Measurements from ENCODE around the gene EEPD1. TPM values are rescaled to one million over a fixed set of nuclear protein-coding genes. Genes with fewer than 3 reads are reported as not detected.

The EEPD1 gene
- total RNA-seq, 1 experiment from 2014 or later: 5.0 TPM

DNA sequence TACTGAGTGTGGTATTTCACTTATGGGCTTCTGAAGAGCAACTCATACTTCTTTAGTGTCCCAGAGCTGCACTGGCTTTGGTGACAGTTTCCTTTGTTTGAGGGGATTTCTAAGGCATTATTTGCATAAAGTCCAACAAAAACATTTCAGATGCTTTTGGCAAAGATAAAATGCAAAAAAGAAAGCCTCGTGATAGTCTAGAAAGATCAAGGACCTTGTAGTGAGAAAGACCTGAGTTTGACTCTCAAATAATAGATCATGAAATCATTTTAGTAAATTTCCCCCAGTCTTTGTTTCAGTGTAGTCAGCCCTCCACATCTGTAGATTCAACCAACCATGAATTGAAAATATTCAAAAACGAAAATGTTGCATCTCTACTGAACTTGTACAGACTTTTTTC, 107.4 kb downstream of the EEPD1 start:
- Mint-ChIP-seq H3K27me3 (ENCODE audit: low read depth) (no peaks in the 10 kb centered on the region), H3K9me3 (peaks cover 14 to 19% of the 10 kb centered on the region in 2 experiments), H3K4me3 (no peak overlapping the region), H3K4me1 (peaks cover 27 to 32% of the 10 kb centered on the region in 2 experiments), H3K36me3 (ENCODE audit: insufficient read depth in 1 of 3, low read depth in 3 of 3) (peaks cover 3 to 22% (median 11%) of the 10 kb centered on the region in 3 experiments), H3K27ac (no peak overlapping the region)
- no peak overlapping the region for H2BK15ac ChIP-seq (ENCODE audit: low read depth, low read length)
- H4K91ac ChIP-seq (ENCODE audit: insufficient read length, low read depth, low read length): no peak overlapping the region
- peaks cover 3% of the 10 kb centered on the region; the same call in 1 of the 2 replicates for H3K4me1 ChIP-seq (ENCODE audit: insufficient read depth, low read length)
- no peak overlapping the region for H4K8ac ChIP-seq (replicated peaks; ENCODE audit: insufficient read length, low read depth, low read length)
- H3K18ac ChIP-seq (ENCODE audit: insufficient read length, low read depth, low read length): no peak overlapping the region
- no peaks in the 10 kb centered on the region for H4K20me1 ChIP-seq (ENCODE audit: control insufficient read depth, insufficient read depth, insufficient read length)
- H3K9me3 ChIP-seq (ENCODE audit: control insufficient read depth, low read depth, low read length): no peaks in the 10 kb centered on the region
- no peak overlapping the region for H3K9ac ChIP-seq (ENCODE audit: extremely low read depth, insufficient read length, low read length)
- no peaks in the 10 kb centered on the region for H3K79me2 ChIP-seq (ENCODE audit: insufficient read depth, low read length)
- H3K23ac ChIP-seq (ENCODE audit: insufficient read length, low read depth, low read length): no peak overlapping the region
- no peak overlapping the region for H4K5ac ChIP-seq (ENCODE audit: insufficient read length, low read depth, low read length)
- no peak overlapping the region for H3K4me2 ChIP-seq (ENCODE audit: insufficient read depth, insufficient read length, low read length)
- no peak overlapping the region for H2BK12ac ChIP-seq (ENCODE audit: insufficient read length, low read depth, low read length)
- no peak overlapping the region for H2BK20ac ChIP-seq (ENCODE audit: low read depth, low read length, poor library complexity, severe bottlenecking)
- no peaks in the 10 kb centered on the region for H3K79me1 ChIP-seq (ENCODE audit: insufficient read depth, low read depth, low read length, poor library complexity, severe bottlenecking)
- H3T11ph ChIP-seq (ENCODE audit: low read length): no peak overlapping the region
- H3K4ac ChIP-seq (ENCODE audit: low read depth, low read length): no peak overlapping the region
- H3K27ac ChIP-seq (ENCODE audit: insufficient read length, low read depth, low read length): no peak overlapping the region
- no peak overlapping the region for H2BK5ac ChIP-seq (ENCODE audit: insufficient read length, low read length)
- no peak overlapping the region for H2AK5ac ChIP-seq (ENCODE audit: insufficient read length, low read length)
- DNase-seq: no peak
- H2BK120ac ChIP-seq (ENCODE audit: low read depth, low read length, poor library complexity, severe bottlenecking): no peak overlapping the region
- H3K14ac ChIP-seq (ENCODE audit: insufficient read depth, low read length): no peak overlapping the region
- TF ChIP-seq, protein P1, sequence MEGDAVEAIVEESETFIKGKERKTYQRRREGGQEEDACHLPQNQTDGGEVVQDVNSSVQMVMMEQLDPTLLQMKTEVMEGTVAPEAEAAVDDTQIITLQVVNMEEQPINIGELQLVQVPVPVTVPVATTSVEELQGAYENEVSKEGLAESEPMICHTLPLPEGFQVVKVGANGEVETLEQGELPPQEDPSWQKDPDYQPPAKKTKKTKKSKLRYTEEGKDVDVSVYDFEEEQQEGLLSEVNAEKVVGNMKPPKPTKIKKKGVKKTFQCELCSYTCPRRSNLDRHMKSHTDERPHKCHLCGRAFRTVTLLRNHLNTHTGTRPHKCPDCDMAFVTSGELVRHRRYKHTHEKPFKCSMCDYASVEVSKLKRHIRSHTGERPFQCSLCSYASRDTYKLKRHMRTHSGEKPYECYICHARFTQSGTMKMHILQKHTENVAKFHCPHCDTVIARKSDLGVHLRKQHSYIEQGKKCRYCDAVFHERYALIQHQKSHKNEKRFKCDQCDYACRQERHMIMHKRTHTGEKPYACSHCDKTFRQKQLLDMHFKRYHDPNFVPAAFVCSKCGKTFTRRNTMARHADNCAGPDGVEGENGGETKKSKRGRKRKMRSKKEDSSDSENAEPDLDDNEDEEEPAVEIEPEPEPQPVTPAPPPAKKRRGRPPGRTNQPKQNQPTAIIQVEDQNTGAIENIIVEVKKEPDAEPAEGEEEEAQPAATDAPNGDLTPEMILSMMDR (conservative IDR thresholded peaks at IDR 0.05): no peak
- no peaks in the 10 kb centered on the region for H3K27me3 ChIP-seq (ENCODE audit: insufficient read depth, low read length)
- H2AFZ ChIP-seq (ENCODE audit: low read length): no peak overlapping the region
- WGBS (ENCODE audit: extremely low coverage, insufficient read length, low lambda C conversion rate): no CpG with 5 or more reads among the region's 2 CpGs
- H3K23me2 ChIP-seq (ENCODE audit: insufficient read length, low read depth, low read length, poor library complexity, severe bottlenecking): no peaks in the 10 kb centered on the region
- H3K56ac ChIP-seq (ENCODE audit: insufficient read length, low read depth, low read length): no peak overlapping the region

All from H9 (cell line).